NCI-H1417 treated with DMSO at 0.1 percent for 48 hours (cell line): ENCODE measurements around the gene MSMP.

Source experiments
- DNase-seq: peaks from one replicate; lab custom pipeline; 2025; lab: John Stamatoyannopoulos, UW

MSMP gene

GRCh38 chr9:35771534-35771933 lies 17.5 kb upstream of the MSMP start:
- no peak for DNase-seq

DNA sequence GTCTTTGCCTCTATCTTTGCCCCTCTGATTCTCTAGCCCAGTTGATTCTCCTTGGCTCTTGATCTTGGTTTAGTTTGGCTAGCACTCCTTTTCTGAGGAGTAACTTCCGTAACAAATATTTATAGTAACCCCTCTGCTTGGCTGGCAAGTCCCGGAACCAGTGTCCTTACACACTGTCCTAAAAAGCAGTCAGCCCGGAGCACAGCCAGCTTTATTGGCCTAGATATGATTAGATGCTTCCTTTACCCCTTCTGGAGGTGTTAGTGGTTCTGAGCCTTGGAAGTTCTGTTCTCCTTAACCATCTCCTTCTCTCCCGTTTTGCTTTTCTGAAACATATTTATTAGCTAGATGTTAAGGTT lies 17.0 kb upstream of the MSMP start:
- no peak for DNase-seq

DNA sequence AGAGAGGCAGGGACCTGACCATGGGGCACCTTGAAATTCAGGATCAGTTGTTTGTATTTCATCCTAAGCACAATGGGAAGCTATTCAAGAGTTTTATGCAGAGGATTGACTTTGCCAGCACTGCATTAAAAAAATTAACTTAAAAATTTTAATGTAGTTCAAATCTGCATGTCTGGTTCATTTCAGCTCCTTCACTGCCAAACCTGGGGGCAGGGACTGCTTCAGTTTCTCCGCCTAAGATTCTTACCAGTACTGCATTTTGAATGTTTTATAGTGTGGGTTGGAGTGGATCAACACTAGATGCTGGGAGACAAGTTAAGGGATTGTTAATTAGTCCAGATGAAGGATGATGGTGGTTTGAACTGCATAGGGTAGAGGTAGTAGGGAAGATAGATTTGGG lies 15.7 kb upstream of the MSMP start:
- no peak for DNase-seq

DNA sequence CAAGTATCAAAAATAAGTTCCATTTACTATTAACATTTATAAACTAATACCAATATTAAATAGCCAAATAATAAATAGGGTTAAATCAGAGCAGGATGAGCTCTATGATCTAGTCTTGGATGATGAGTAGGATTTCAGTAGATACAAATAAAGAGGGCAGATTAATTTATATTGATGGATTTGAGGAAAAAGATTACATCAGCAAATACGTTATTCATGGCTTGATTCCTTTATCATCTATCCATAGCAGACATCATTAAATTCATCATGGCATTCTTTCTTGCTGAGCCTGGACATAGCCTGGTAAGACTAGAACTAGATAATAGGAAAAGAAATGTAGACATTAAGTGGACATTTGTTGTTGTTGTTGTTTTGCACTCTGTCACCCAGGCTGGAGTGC lies 13.4 kb upstream of the MSMP start:
- no peak for DNase-seq

GRCh38 chr9:35766997-35767396 lies 12.9 kb upstream of the MSMP start:
- no peak for DNase-seq

DNA sequence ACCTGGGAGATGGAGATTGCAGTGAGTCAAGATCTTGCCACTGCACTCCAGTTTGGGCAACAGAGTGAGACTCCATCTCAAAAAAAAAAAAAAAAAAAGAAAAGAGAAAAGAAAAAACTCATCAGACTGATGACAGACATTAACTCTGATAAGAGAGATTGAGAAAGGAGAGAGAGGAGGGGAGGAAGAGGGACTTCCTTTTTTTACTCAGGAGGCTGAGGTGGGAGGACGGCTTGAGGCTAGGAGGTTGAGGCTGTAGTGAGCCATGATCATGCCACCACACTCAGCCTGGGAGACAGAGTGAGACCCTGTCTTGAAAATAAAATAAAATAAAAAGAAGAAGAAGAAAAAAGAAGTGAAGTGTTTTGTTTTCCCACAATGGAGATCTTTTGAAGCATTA lies 9.7 kb upstream of the MSMP start:
- DNase-seq: no peak

DNA sequence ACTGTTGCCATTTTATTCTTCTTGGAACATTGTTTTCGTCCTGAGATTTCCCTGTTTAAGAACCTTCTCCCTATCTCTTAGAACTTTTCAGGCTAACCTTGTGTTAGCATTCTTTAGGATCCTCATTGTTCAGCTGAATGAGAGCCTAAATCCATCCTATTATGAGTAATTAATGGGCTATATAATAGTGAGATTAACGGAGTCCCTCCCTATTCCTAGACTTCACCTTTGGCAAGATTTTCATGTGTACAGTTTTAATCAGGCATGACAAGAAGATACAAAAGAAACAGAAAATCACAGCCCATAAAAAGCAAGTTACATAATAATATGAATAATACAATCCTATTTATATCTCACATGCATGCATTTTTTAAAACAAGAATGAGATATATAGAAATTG lies 9.1 kb upstream of the MSMP start:
- no peak for DNase-seq

- DNase-seq: no peak
These were observed 6.6 kb upstream of the MSMP start for GRCh38 chr9:35760651-35761050.

DNA sequence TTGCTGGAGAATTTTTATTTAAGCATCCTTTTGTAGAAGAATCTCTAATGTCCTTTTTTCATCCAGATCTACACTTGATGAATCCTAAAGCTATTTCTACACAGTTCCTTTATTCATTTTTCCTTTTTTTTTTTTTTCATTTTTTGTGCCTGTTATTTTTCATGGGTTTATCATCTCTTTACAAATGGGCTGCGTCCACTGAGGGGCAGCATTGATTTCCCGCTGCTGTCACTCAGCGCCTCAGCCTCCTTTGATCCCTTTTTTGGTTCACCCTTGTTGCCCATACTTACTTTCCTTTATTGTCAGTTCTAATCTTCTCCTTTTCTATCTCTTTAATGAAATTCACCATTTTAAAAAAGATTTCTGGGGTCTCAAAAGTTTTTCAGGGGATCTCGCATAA lies 5.7 kb upstream of the MSMP start:
- no peak for DNase-seq

- no peak for DNase-seq
These were observed 4.5 kb upstream of the MSMP start for GRCh38 chr9:35758475-35759050.

- DNase-seq: no peak
These were observed 3.8 kb upstream of the MSMP start for GRCh38 chr9:35757892-35758275.

GRCh38 chr9:35757226-35757891 lies 3.3 kb upstream of the MSMP start:
- DNase-seq: no peak

DNA sequence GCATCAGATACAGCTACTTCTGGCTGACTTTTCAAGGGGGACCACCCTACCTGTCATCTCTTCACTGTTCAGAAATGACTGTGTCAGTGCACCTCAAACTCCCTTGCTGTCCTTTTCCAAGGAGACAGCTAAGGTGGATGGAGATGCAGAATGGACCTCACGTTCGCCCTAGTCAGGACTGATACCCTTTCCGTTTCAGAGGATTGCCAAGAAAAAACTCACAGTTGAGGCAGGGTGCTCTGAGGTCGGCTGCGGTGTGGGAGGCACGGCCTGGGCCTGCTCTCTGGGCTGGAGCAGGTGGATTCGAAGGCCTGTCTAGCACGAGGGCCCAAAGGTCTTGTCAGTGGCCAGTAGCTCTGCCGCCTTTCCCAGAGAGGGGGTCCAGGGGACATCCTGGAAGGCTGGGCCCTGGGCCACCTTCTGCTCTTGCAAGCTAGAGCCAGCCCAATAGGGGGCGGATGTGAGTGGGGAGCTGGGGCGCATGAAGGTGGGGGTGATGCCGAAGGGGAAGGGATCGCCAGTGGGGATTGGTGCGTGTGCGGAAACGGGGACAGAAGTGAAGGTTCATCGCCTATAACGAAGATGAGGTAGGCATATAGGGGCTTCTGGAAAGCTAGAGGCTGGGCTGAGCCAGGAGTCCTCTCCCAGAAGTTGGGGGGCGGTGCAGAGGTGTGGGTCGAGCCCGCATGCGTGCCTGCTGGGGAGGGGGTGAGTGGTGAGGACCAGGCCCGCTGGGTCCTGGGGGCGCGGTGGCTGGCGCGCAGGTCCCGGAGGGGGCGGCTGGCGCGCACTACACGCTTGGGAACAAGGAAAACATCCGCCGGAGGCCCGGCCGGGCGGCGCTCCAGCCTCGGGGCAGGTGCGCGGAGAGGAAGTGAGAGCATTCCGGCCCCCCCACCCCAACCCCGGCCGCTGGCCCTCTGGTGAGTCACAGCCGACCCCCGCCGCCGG lies 2.5 kb upstream of the MSMP start:
- DNase-seq: no peak

DNA sequence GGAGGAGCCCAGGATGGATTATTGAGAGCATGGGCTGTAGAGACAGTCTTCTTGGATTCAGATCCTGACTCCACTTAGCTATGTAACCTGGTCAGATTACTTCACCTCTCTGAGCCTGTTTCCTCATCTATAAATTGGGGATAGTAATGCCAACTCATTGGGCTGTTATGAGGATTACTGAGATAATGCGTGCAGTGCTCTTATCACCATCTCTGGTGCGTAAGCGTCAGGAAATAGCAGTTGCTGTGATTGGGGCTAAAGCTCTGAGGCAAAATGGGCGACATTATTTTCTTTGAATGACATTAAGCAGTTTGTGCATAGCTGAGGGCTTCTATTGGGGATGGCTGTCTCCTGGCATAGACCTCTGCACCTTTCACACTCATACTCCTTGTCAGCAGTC lies 995 bp upstream of the MSMP start:
- DNase-seq: no peak

GRCh38 chr9:35753466-35753865 lies 610 bp downstream of the MSMP start:
- DNase-seq: no peak

- no peak for DNase-seq
These were observed 3.9 kb downstream of the MSMP start for GRCh38 chr9:35750256-35750531.

DNA sequence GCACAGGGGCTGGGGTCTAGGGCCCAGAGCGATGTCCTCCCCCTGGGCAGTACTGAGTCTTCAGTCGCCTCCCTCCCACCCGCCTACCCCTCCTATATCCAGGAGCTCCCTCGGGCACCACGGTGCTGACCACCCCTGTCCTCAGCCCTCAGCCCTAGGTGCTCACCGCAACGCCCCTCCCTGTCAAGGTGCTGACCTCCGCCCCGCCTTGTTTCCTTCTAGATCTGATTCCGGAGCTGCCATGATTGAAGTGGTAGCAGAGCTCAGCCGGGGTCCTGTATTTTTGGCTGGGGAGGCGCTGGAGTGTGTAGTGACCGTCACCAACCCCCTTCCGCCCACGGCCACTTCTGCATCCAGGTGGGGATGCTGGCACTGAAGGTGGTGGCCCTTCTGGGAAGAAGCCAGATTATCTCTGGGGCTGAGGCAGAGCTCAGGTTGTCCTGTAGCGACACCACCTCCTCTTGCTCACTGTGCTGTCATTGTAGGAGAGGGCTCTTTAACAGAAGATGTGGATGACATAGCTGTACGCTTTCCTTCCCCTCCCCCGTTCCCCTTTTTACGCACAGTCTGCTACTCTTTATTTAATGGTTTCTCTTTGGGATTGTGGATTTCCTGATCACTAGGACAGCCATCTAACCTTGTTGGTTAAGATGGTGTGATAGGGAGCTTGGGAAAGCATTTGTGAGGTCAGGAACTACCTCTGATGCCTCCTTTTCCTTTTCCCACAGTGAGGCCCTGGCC lies 4.4 kb downstream of the MSMP start:
- DNase-seq: no peak

- DNase-seq: no peak
These were observed 5.1 kb downstream of the MSMP start, which contains the start of the genes GBA2 and RGP1 for GRCh38 chr9:35748858-35749514. Gene GBA2, minus strand, starts transcription at chr9:35749228. Its CDS starts 524 bp downstream, at chr9:35748704. Gene RGP1, plus strand, starts transcription at chr9:35749287. Its CDS starts 469 bp downstream, at chr9:35749756.

DNA sequence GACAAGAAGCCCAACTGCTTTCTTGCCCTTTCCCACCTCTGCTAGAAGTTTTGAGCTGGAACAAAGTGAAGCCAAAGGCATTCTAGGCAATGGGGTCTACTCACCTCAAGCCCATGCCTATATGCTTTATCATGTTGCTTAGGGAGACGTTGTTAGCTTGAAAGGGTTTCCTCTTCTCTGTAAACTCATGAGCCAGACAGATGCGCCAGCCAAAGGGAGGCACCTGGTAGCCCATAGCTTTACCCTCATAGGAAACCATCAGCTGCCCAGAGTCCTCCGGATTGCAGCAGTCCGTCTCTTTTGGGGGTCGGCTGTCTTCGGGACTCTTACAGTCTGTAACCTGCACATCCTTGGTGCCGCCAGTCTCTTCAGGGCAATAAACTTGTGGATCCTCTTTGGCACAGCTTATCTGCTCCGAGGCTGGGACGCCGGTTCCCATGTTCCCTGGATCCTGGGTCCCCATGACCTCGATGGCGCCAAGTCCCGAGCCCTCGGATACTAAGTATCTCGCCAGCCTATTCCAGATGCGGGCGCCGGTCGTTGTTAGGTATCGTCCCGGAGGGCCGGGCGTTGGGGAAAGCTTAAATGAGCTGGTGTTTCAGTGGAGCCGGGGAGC lies 5.7 kb downstream of the MSMP start:
- no peak for DNase-seq

- no peak for DNase-seq
These were observed 7.5 kb downstream of the MSMP start for GRCh38 chr9:35746583-35746982.

- DNase-seq: no peak
These were observed 8.5 kb downstream of the MSMP start for GRCh38 chr9:35745569-35745968.
